T-helper 1 cell treated with Interleukin-12 subunit alpha and Interleukin-12 subunit beta and Interleukin-4 antibody, amounts not matched to agents 30 μg/mL and 1 μg/mL, for 36 hours (primary cell): Measurements from ENCODE around the gene NR3C2.
"Not testable (repeated sequence)": the region's sequence is repeated elsewhere in the genome, so short reads cannot be mapped to it uniquely, and the experiment has no call there.

Experiments used
- H3K27ac Mint-ChIP-seq: one replicate; pipeline ENCODE4 v1.8.0; 2021; ENCODE audit warnings: mild to moderate bottlenecking, mixed read lengths
- H3K27me3 Mint-ChIP-seq: one replicate; pipeline ENCODE4 v1.8.0; 2021; ENCODE audit warnings: low read depth, mixed read lengths
- H3K36me3 Mint-ChIP-seq: one replicate; pipeline ENCODE4 v1.8.0; 2021; ENCODE audit warnings: low read depth, mixed read lengths
- H3K4me1 Mint-ChIP-seq: one replicate; pipeline ENCODE4 v1.8.0; 2021; ENCODE audit warnings: low read depth, mixed read lengths
- H3K4me3 Mint-ChIP-seq: one replicate; pipeline ENCODE4 v1.8.0; 2021; ENCODE audit warnings: mild to moderate bottlenecking, moderate library complexity, mixed read lengths
- H3K9me3 Mint-ChIP-seq: one replicate; pipeline ENCODE4 v1.8.0; 2021; ENCODE audit warnings: mixed read lengths

Gene NR3C2

GRCh38 chr4:148205476-148205875 is 236.7 kb downstream of the NR3C2 start:
- Mint-ChIP-seq H3K36me3 (no peaks in the 10 kb centered on the region), H3K27me3 (no peaks in the 10 kb centered on the region), H3K4me1 (no peaks in the 10 kb centered on the region), H3K4me3 (no peak overlapping the region), H3K27ac (no peak overlapping the region), H3K9me3 (no peaks in the 10 kb centered on the region)

- Mint-ChIP-seq H3K27ac (no peak overlapping the region), H3K4me3 (no peak overlapping the region)
Measured at GRCh38 chr4:148204892-148205291, 237.3 kb downstream of the NR3C2 start.

GRCh38 chr4:148204171-148204570 is 238.0 kb downstream of the NR3C2 start:
- Mint-ChIP-seq H3K4me3 (no peak overlapping the region), H3K27me3 (no peaks in the 10 kb centered on the region), H3K36me3 (no peaks in the 10 kb centered on the region), H3K4me1 (no peaks in the 10 kb centered on the region), H3K9me3 (no peaks in the 10 kb centered on the region), H3K27ac (no peak overlapping the region)

More at GRCh38 chr4:148204892-148205291, 237.3 kb downstream of the NR3C2 start:
- Mint-ChIP-seq H3K9me3 (no peaks in the 10 kb centered on the region), H3K36me3 (no peaks in the 10 kb centered on the region), H3K27me3 (no peaks in the 10 kb centered on the region), H3K4me1 (no peaks in the 10 kb centered on the region)

GRCh38 chr4:148203056-148203898 is 238.9 kb downstream of the NR3C2 start:
- Mint-ChIP-seq H3K36me3 (no peaks in the 10 kb centered on the region), H3K27ac (no peak overlapping the region), H3K4me1 (no peaks in the 10 kb centered on the region), H3K27me3 (no peaks in the 10 kb centered on the region), H3K9me3 (no peaks in the 10 kb centered on the region), H3K4me3 (no peak overlapping the region)

GRCh38 chr4:148200960-148201359 is 241.3 kb downstream of the NR3C2 start:
- H3K27me3 Mint-ChIP-seq, result no peaks in the 10 kb centered on the region
- no peak overlapping the region for H3K27ac Mint-ChIP-seq
- H3K4me1 Mint-ChIP-seq, result no peaks in the 10 kb centered on the region
- no peaks in the 10 kb centered on the region for H3K9me3 Mint-ChIP-seq
- H3K36me3 Mint-ChIP-seq, result no peaks in the 10 kb centered on the region
- H3K4me3 Mint-ChIP-seq, result no peak overlapping the region

- no peak overlapping the region for H3K27ac Mint-ChIP-seq
- H3K36me3 Mint-ChIP-seq, result no peaks in the 10 kb centered on the region
- no peaks in the 10 kb centered on the region for H3K4me1 Mint-ChIP-seq
- no peak overlapping the region for H3K4me3 Mint-ChIP-seq
- H3K27me3 Mint-ChIP-seq, result no peaks in the 10 kb centered on the region
- H3K9me3 Mint-ChIP-seq, result no peaks in the 10 kb centered on the region
Measured at GRCh38 chr4:148196164-148196563, 246.1 kb downstream of the NR3C2 start.

GRCh38 chr4:148192526-148192925 is 249.7 kb downstream of the NR3C2 start:
- H3K27ac Mint-ChIP-seq, result no peak overlapping the region
- no peaks in the 10 kb centered on the region for H3K27me3 Mint-ChIP-seq
- H3K36me3 Mint-ChIP-seq, result no peaks in the 10 kb centered on the region
- no peak overlapping the region for H3K4me3 Mint-ChIP-seq
- H3K9me3 Mint-ChIP-seq, result no peaks in the 10 kb centered on the region
- no peaks in the 10 kb centered on the region for H3K4me1 Mint-ChIP-seq

- not testable (repeated sequence) for H3K4me1 Mint-ChIP-seq, H3K4me3 Mint-ChIP-seq, H3K36me3 Mint-ChIP-seq, H3K27me3 Mint-ChIP-seq, H3K9me3 Mint-ChIP-seq, H3K27ac Mint-ChIP-seq
Measured at GRCh38 chr4:148187454-148188222, 254.6 kb downstream of the NR3C2 start.

- H3K9me3 Mint-ChIP-seq, result no peaks in the 10 kb centered on the region
- H3K36me3 Mint-ChIP-seq, result no peaks in the 10 kb centered on the region
- no peak overlapping the region for H3K4me3 Mint-ChIP-seq
- H3K4me1 Mint-ChIP-seq, result no peaks in the 10 kb centered on the region
- no peaks in the 10 kb centered on the region for H3K27me3 Mint-ChIP-seq
- H3K27ac Mint-ChIP-seq, result no peak overlapping the region
Measured at GRCh38 chr4:148184922-148185321, 257.3 kb downstream of the NR3C2 start.

GRCh38 chr4:148182230-148182911 is 259.8 kb downstream of the NR3C2 start:
- Mint-ChIP-seq H3K4me3 (no peak overlapping the region), H3K27me3 (no peaks in the 10 kb centered on the region), H3K36me3 (no peaks in the 10 kb centered on the region), H3K9me3 (no peaks in the 10 kb centered on the region), H3K4me1 (no peaks in the 10 kb centered on the region), H3K27ac (no peak overlapping the region)

GRCh38 chr4:148173397-148174017 is 268.7 kb downstream of the NR3C2 start:
- H3K4me1 Mint-ChIP-seq, result peaks cover 5% of the 10 kb centered on the region
- H3K4me3 Mint-ChIP-seq, result no peak overlapping the region
- H3K27ac Mint-ChIP-seq, result no peak overlapping the region
- no peaks in the 10 kb centered on the region for H3K9me3 Mint-ChIP-seq
- H3K27me3 Mint-ChIP-seq, result no peaks in the 10 kb centered on the region
- no peaks in the 10 kb centered on the region for H3K36me3 Mint-ChIP-seq

GRCh38 chr4:148171596-148171995 is 270.6 kb downstream of the NR3C2 start:
- no peaks in the 10 kb centered on the region for H3K27me3 Mint-ChIP-seq
- no peaks in the 10 kb centered on the region for H3K9me3 Mint-ChIP-seq
- H3K27ac Mint-ChIP-seq, result no peak overlapping the region
- H3K36me3 Mint-ChIP-seq, result no peaks in the 10 kb centered on the region
- H3K4me3 Mint-ChIP-seq, result no peak overlapping the region
- peaks cover 5% of the 10 kb centered on the region for H3K4me1 Mint-ChIP-seq

- H3K9me3 Mint-ChIP-seq, result no peaks in the 10 kb centered on the region
- no peak overlapping the region for H3K27ac Mint-ChIP-seq
- H3K4me3 Mint-ChIP-seq, result no peak overlapping the region
- H3K36me3 Mint-ChIP-seq, result no peaks in the 10 kb centered on the region
- peaks cover 5% of the 10 kb centered on the region for H3K4me1 Mint-ChIP-seq
- H3K27me3 Mint-ChIP-seq, result no peaks in the 10 kb centered on the region
Measured at GRCh38 chr4:148170408-148171365, 271.5 kb downstream of the NR3C2 start.
